H9 (cell line): ENCODE results near the gene ZNF747. TPM values are rescaled to one million over a fixed set of nuclear protein-coding genes. Genes with fewer than 3 reads are reported as not detected.

ENCODE experiments used
- DNase-seq: peaks from one replicate; pipeline ENCODE4 v3.0.0-alpha.2; 2017
- H2AFZ ChIP-seq: one replicate; pipeline ENCODE4 v1.6.1; 2013; ENCODE audit warnings: mild to moderate bottlenecking, low read length, control low read depth, moderate library complexity
- H2AK5ac ChIP-seq: 2 replicates; pipeline ENCODE4 v1.6.1; 2013; ENCODE audit warnings: low read length, control low read depth, mixed read lengths; ENCODE audit not compliant: insufficient read length
- H2BK120ac ChIP-seq: one replicate; pipeline ENCODE4 v1.6.1; 2013; ENCODE audit warnings: low read depth, mild to moderate bottlenecking, low read length, control low read depth, inconsistent platforms; ENCODE audit not compliant: poor library complexity, severe bottlenecking
- H2BK12ac ChIP-seq: 2 replicates; pipeline ENCODE4 v1.6.1; 2013; ENCODE audit warnings: low read length, control low read depth, mixed read lengths, low read depth; ENCODE audit not compliant: insufficient read length
- H2BK15ac ChIP-seq: 2 replicates; pipeline ENCODE4 v1.6.1; 2013; ENCODE audit warnings: low read depth, low read length, control low read depth
- H2BK20ac ChIP-seq: one replicate; pipeline ENCODE4 v1.6.1; 2013; ENCODE audit warnings: low read depth, mild to moderate bottlenecking, low read length, control low read depth, inconsistent platforms; ENCODE audit not compliant: poor library complexity, severe bottlenecking
- H2BK5ac ChIP-seq: 2 replicates; pipeline ENCODE4 v1.6.1; 2013; ENCODE audit warnings: low read length, control low read depth, mixed read lengths; ENCODE audit not compliant: insufficient read length
- H3K14ac ChIP-seq: 2 replicates; pipeline ENCODE4 v1.6.1; 2013; ENCODE audit warnings: low read length, control low read depth; ENCODE audit not compliant: insufficient read depth
- H3K18ac ChIP-seq: 2 replicates; pipeline ENCODE4 v1.6.1; 2013; ENCODE audit warnings: low read depth, mild to moderate bottlenecking, mixed read lengths, low read length, control low read depth; ENCODE audit not compliant: insufficient read length
- H3K23ac ChIP-seq: 2 replicates; pipeline ENCODE4 v1.6.1; 2013; ENCODE audit warnings: low read length, control low read depth, mixed read lengths, low read depth; ENCODE audit not compliant: insufficient read length
- H3K23me2 ChIP-seq: 2 replicates; pipeline ENCODE4 v1.6.1; 2013; ENCODE audit warnings: low read depth, mild to moderate bottlenecking, mixed read lengths, low read length, control low read depth; ENCODE audit not compliant: insufficient read length, poor library complexity, severe bottlenecking
- H3K27ac ChIP-seq: 2 replicates; pipeline ENCODE4 v1.5.1; 2013; ENCODE audit warnings: low read length, control low read depth, mixed read lengths, low read depth; ENCODE audit not compliant: insufficient read length
- H3K27me3 ChIP-seq: 2 replicates; pipeline ENCODE4 v1.6.1; 2013; ENCODE audit warnings: low read length, control low read depth, inconsistent platforms; ENCODE audit not compliant: insufficient read depth
- H3K4ac ChIP-seq: 2 replicates; pipeline ENCODE4 v1.6.1; 2013; ENCODE audit warnings: low read depth, mild to moderate bottlenecking, control low read depth, inconsistent platforms, low read length, moderate library complexity
- H3K4me1 ChIP-seq: 2 replicates; pipeline ENCODE4 v1.6.1; 2013; ENCODE audit warnings: low read length, control low read depth, inconsistent platforms; ENCODE audit not compliant: insufficient read depth
- H3K4me2 ChIP-seq: 2 replicates; pipeline ENCODE4 v1.6.1; 2013; ENCODE audit warnings: low read length, control low read depth, mixed read lengths; ENCODE audit not compliant: insufficient read length, insufficient read depth
- H3K56ac ChIP-seq: 2 replicates; pipeline ENCODE4 v1.6.1; 2013; ENCODE audit warnings: low read depth, mild to moderate bottlenecking, mixed read lengths, low read length, control low read depth; ENCODE audit not compliant: insufficient read length
- H3K79me1 ChIP-seq: 2 replicates; pipeline ENCODE4 v1.6.1; 2013; ENCODE audit warnings: low read depth, mild to moderate bottlenecking, moderate library complexity, low read length, control low read depth, inconsistent platforms; ENCODE audit not compliant: insufficient read depth, poor library complexity, severe bottlenecking
- H3K79me2 ChIP-seq: 2 replicates; pipeline ENCODE4 v1.6.1; 2013; ENCODE audit warnings: low read length, control low read depth, inconsistent platforms; ENCODE audit not compliant: insufficient read depth
- H3K9ac ChIP-seq: 2 replicates; pipeline ENCODE4 v1.6.1; 2013; ENCODE audit warnings: low read length, control low read depth, mixed read lengths; ENCODE audit not compliant: insufficient read length; ENCODE audit errors: extremely low read depth
- H3K9me3 ChIP-seq: one replicate; pipeline ENCODE4 v1.6.1; 2013; ENCODE audit warnings: low read depth, low read length, inconsistent platforms; ENCODE audit not compliant: control insufficient read depth
- H3T11ph ChIP-seq: one replicate; pipeline ENCODE4 v1.6.1; 2013; ENCODE audit warnings: mild to moderate bottlenecking, low read length, control low read depth, inconsistent platforms
- H4K20me1 ChIP-seq: one replicate; pipeline ENCODE4 v1.6.1; 2013; ENCODE audit not compliant: control insufficient read depth, insufficient read length, insufficient read depth
- H4K5ac ChIP-seq: 2 replicates; pipeline ENCODE4 v1.6.1; 2013; ENCODE audit warnings: low read depth, mild to moderate bottlenecking, mixed read lengths, low read length, control low read depth; ENCODE audit not compliant: insufficient read length
- H4K8ac ChIP-seq: replicated peaks from 2 replicates; pipeline ENCODE4 v1.6.1; 2013; ENCODE audit warnings: low read length, control low read depth, mixed read lengths, low read depth; ENCODE audit not compliant: insufficient read length
- H4K91ac ChIP-seq: 2 replicates; pipeline ENCODE4 v1.6.1; 2013; ENCODE audit warnings: low read depth, mild to moderate bottlenecking, moderate library complexity, mixed read lengths, low read length, control low read depth; ENCODE audit not compliant: insufficient read length
- H3K27ac Mint-ChIP-seq, 3 experiments: 2 replicates in 2 of 3; 3 replicates in 1 of 3; pipeline ENCODE4 v1.8.0; 2020 to 2021; ENCODE audit warnings: mixed read lengths in 3 of 3, mild to moderate bottlenecking in 1 of 3, moderate library complexity in 1 of 3
- H3K27me3 Mint-ChIP-seq: 2 replicates; pipeline ENCODE4 v1.8.0; 2021; ENCODE audit warnings: low read depth, mild to moderate bottlenecking, moderate library complexity, mixed read lengths
- H3K36me3 Mint-ChIP-seq, 3 experiments: 2 replicates in 2 of 3; 3 replicates in 1 of 3; pipeline ENCODE4 v1.8.0; 2020 to 2021; ENCODE audit warnings: low read depth in 3 of 3, mixed read lengths in 3 of 3; ENCODE audit not compliant: insufficient read depth in 1 of 3
- H3K4me1 Mint-ChIP-seq, 2 experiments: 2 replicates each; pipeline ENCODE4 v1.8.0; 2020; ENCODE audit warnings: mixed read lengths in 2 of 2
- H3K4me3 Mint-ChIP-seq, 2 experiments: 2 replicates in 1 of 2; 3 replicates in 1 of 2; pipeline ENCODE4 v1.8.0; 2020 to 2021; ENCODE audit warnings: mild to moderate bottlenecking in 2 of 2, mixed read lengths in 2 of 2, moderate library complexity in 1 of 2
- H3K9me3 Mint-ChIP-seq, 2 experiments: 2 replicates in 1 of 2; 3 replicates in 1 of 2; pipeline ENCODE4 v1.8.0; 2020; ENCODE audit warnings: mild to moderate bottlenecking in 2 of 2, mixed read lengths in 2 of 2, moderate library complexity in 1 of 2
- CTCF ChIP-seq: fragments of 200-600 bp; sonication (generic); conservative IDR thresholded peaks from 3 replicates; pipeline ENCODE4 v1.8.0; 2021; ENCODE audit warnings: antibody characterized with exemption, mild to moderate bottlenecking
- WGBS: extraction: QIAGEN DNeasy Blood & Tissue Kit; methylation state at CpG from one replicate; pipeline ENCODE4 v1.1.7; 2013; ENCODE audit warnings: missing lambda C conversion rate, low lambda C conversion rate, mixed read lengths; ENCODE audit not compliant: insufficient read length; ENCODE audit errors: extremely low coverage; 5-methylcytosine and 5-hydroxymethylcytosine counted together
- total RNA-seq: library from RNA; stranded (reverse); gene quantifications from 2 replicates; pipeline ENCODE4 v1.2.1, GENCODE V29; 2021

ZNF747 gene
- total RNA-seq, 1 experiment from 2014 or later = 18.4 TPM

- no peak overlapping the region for H3K23ac ChIP-seq
- no peak overlapping the region for H3K4ac ChIP-seq
- H3K4me2 ChIP-seq = no peak overlapping the region
- TF ChIP-seq CTCF = no peak
- WGBS = no CpG with 5 or more reads among the region's 8 CpGs
- H2BK20ac ChIP-seq = no peak overlapping the region
- no peak overlapping the region for H3K9ac ChIP-seq
- H3K9me3 ChIP-seq = no peaks in the 10 kb centered on the region
- no peak overlapping the region for H2BK12ac ChIP-seq
- no peak overlapping the region for H2BK5ac ChIP-seq
- no peak overlapping the region for H2BK15ac ChIP-seq
- no peak overlapping the region for H2AFZ ChIP-seq
- Mint-ChIP-seq H3K4me1 (peaks cover 8 to 21% of the 10 kb centered on the region in 2 experiments), H3K4me3 (no peak overlapping the region), H3K36me3 (no peaks in the 10 kb centered on the region), H3K27ac (no peak overlapping the region), H3K9me3 (no peaks in the 10 kb centered on the region), H3K27me3 (peaks cover 9% of the 10 kb centered on the region)
- H3K18ac ChIP-seq = no peak overlapping the region
- no peaks in the 10 kb centered on the region for H3K79me1 ChIP-seq
- H3K27ac ChIP-seq = no peak overlapping the region
- H3K56ac ChIP-seq = no peak overlapping the region
- H4K5ac ChIP-seq = no peak overlapping the region
- no peak overlapping the region for H4K8ac ChIP-seq
- no peak overlapping the region for H2AK5ac ChIP-seq
- H3K27me3 ChIP-seq = no peaks in the 10 kb centered on the region
- H3K79me2 ChIP-seq = no peaks in the 10 kb centered on the region
- peaks cover 8% of the 10 kb centered on the region for H3K23me2 ChIP-seq
- H4K20me1 ChIP-seq = no peaks in the 10 kb centered on the region
- H4K91ac ChIP-seq = no peak overlapping the region
- H2BK120ac ChIP-seq = no peak overlapping the region
- no peak overlapping the region for H3K14ac ChIP-seq
- H3T11ph ChIP-seq = no peak overlapping the region
- no peak for DNase-seq
- no peaks in the 10 kb centered on the region; the same call in 1 of the 2 replicates for H3K4me1 ChIP-seq
Observed at GRCh38 chr16:30565984-30566383, 31.3 kb upstream of the ZNF747 start.
